HAP-1 (cell line): ENCODE data around the gene COA1.
"Not testable (repeated sequence)": the region's sequence is repeated elsewhere in the genome, so short reads cannot be mapped to it uniquely, and the experiment has no call there.

Source experiments
- DNase-seq, 2 experiments: peaks; one replicate each; pipeline ENCODE4 v3.0.0-alpha.2; 2016 to 2020; ENCODE audit warnings: low spot score in 2 of 2
- H3K27me3 ChIP-seq: fragments of 250-450 bp; sonication (Bioruptor Pico); 2 replicates; pipeline ENCODE4 v1.5.1; 2020; ENCODE audit warnings: low read depth, mild to moderate bottlenecking, moderate library complexity
- H3K36me3 ChIP-seq: fragments of 250-450 bp; sonication (Bioruptor Pico); replicated peaks from 2 replicates; pipeline ENCODE4 v1.5.1; 2020; ENCODE audit warnings: mild to moderate bottlenecking
- H3K4me1 ChIP-seq: fragments of 250-450 bp; sonication (Bioruptor Pico); 2 replicates; pipeline ENCODE4 v1.5.1; 2020; ENCODE audit warnings: mild to moderate bottlenecking
- H3K4me3 ChIP-seq: fragments of 250-450 bp; sonication (Bioruptor Pico); 2 replicates; pipeline ENCODE4 v1.5.1; 2020; ENCODE audit warnings: mild to moderate bottlenecking, moderate library complexity
- H3K9me3 ChIP-seq: fragments of 250-450 bp; sonication (Bioruptor Pico); 2 replicates; pipeline ENCODE4 v1.5.1; 2020; ENCODE audit warnings: mild to moderate bottlenecking, moderate library complexity
- in situ Hi-C: fragments of 300-500 bp; cut with MboI; formaldehyde crosslinking; loops from 3 replicates; pipeline ENCODE4 v1.14.3; 2020; ENCODE audit warnings: low sequenced_read_pairs, inconsistent platforms, mixed read lengths

Gene COA1

DNA sequence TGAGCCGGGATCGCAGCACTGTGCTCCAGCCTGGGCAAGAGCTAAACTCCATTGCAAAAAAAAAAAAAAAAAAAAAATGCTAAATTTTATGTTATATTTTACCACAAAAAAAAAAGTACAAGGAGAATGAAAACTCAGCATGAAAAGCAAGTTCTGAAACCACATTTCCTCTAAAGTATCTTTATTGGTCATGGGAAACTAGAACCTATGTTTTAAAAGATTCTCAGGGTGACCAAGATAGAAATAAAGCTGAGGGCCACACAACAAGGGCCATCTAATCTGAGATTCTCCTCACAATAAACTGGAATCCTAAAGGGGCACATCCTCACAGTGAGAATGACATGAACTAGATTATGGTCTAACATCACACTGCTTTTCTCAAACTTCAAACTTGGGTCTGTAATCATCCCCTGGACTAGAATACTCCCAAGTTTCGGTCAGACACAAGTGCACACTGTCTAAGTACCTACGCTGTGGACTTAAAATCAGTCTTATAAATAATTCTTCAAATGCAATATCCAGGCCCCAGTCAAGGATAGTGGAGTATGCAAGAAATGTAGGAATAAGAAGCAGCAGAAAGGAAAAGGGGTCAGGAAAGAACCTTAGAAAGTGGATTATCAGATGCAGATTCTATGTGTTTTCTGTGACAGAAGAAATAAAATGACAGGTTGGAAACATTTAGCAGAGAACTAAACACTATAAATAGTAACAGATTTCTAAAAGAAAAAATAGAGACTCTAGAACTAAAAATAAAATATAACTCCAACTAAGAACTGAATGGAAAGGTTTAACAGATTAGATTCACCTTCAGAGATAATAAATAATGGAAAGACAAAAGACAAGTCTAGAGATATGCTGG lies 49.9 kb downstream of the COA1 start:
- in situ Hi-C loops = no loop called here

DNA sequence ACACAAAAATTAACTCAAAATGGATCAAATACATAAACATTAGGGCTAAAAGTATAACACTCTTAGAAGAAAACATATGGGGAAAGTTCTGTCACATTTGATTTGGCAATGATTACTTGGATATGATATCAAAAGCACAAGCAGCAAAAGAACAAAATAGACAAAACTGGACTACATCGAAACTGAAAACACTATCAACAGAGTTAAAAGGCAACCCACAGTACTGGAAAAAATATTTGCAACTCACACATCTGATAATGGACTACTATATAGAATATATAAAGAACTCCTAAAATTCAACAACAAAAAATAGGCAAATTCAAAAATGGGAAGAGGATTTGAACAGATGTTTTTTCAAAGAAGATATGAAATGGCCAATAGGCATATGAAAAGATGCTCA lies 51.0 kb downstream of the COA1 start:
- Histone ChIP-seq H3K4me3 (no peak overlapping the region), H3K27me3 (no peaks in the 10 kb centered on the region), H3K9me3 (no peaks in the 10 kb centered on the region), H3K4me1 (no peaks in the 10 kb centered on the region; the same call in 1 of the 2 replicates), H3K36me3 (no peaks in the 10 kb centered on the region)
- in situ Hi-C loops = no loop called here
- no peak for DNase-seq

More for the DNA sequence above, 49.9 kb downstream of the COA1 start:
- Histone ChIP-seq H3K4me1 (no peaks in the 10 kb centered on the region), H3K27me3 (no peaks in the 10 kb centered on the region), H3K36me3 (no peaks in the 10 kb centered on the region), H3K4me3 (no peak overlapping the region), H3K9me3 (no peaks in the 10 kb centered on the region; the same call in 1 of the 2 replicates)
- no peak for DNase-seq

- no peaks in the 10 kb centered on the region for H3K9me3 ChIP-seq
- no peaks in the 10 kb centered on the region; the same call in 1 of the 2 replicates for H3K4me1 ChIP-seq
- in situ Hi-C loops = no loop called here
- H3K36me3 ChIP-seq = no peaks in the 10 kb centered on the region
- DNase-seq = no peak
- H3K4me3 ChIP-seq = no peak overlapping the region
- H3K27me3 ChIP-seq = no peaks in the 10 kb centered on the region
Measured at GRCh38 chr7:43677864-43678263, 51.5 kb downstream of the COA1 start.

DNA sequence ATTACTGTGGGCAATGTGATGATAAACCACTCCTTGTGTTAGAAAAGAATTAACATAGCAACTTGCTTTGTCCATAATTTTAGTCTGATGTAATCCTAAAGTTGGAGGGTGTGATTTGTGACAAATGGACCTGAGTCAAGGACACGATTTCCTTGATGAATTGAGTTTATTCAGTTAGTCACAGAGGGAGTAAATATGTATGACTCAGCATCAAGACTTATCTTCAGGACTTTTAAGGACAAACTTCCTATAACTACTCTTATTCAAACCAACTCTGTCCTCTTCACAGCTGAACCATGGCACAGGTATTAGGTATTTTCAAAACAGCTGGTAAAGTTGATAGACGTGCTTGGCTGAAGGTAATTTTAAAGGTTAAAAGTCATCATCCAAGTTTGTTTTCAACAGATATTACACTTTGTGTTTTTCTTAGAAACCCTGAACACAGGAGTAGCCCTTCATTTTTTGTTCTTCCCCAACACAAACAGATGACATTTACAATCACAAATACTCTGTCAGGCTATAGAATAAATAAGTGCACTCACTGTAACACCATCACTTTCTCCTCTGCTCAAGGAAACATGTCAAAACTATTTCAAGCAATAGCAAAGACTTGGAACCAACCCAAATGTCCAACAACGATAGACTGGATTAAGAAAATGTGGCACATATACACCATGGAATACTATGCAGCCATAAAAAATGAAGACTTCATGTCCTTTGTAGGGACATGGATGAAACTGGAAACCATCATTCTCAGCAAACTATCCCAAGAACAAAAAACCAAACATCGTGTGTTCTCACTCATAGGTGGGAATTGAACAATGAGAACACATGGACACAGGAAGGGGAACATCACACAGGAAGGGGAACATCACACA lies 54.5 kb downstream of the COA1 start:
- H3K27me3 ChIP-seq = no peaks in the 10 kb centered on the region
- in situ Hi-C loops = no loop called here
- H3K4me3 ChIP-seq = no peak overlapping the region
- no peak for DNase-seq
- no peaks in the 10 kb centered on the region for H3K36me3 ChIP-seq
- peaks cover 4% of the 10 kb centered on the region; the same call in 1 of the 2 replicates for H3K9me3 ChIP-seq
- H3K4me1 ChIP-seq = peaks cover 5% of the 10 kb centered on the region; the same call in 1 of the 2 replicates

DNA sequence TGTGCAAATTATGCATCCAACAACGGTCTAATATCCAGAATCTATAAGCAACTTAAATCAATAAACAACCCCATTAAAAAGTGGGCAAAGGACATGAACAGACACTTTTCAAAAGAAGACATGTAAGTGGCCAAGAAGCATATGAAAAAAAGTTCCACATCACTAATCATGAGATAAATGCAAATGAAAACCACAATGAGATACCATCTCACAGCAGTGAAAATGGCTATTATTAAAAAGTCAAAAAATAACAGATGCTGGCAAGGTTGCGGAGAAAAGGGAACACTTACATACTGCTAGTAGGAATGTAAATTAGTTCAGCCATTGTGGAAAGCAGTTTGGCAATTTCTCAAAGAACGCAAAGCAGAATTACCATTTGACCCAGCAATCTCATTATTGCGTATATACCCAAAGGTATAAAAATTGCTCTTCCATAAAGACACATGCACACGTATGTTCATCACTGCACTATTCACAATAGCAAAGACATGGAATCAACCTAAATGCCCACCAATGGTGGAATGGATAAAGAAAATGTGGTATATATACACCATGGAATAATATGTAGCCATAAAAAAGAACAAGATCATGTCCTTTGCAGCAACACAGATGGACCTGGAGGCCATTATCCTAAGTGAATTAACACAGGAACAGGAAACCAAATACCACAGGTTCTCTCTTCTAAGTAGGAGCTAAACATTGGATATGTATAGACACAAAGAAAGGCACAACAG lies 55.9 kb downstream of the COA1 start:
- H3K36me3 ChIP-seq, DNase-seq, H3K27me3 ChIP-seq, H3K9me3 ChIP-seq, H3K4me3 ChIP-seq, in situ Hi-C loops: not testable (repeated sequence)
- peaks cover 16% of the 10 kb centered on the region for H3K4me1 ChIP-seq

DNA sequence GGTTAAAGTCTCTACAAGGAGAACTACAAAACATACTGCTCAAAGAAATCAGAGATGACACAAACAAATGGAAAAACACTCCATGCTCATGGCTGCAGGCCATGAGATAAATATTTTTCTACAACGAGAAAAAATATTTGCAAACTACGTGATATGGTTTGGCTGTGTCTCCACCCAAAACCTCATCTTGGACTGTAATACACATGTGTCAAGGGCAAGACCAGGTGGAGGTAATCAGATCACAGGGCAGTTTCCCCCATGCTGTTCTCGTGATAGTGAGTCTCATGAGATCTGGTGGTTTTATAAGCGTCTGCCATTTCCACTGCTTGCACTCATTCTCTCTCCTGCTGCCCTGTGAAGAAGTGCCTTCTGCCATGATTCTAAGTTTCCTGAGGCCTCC lies 57.8 kb downstream of the COA1 start:
- Histone ChIP-seq H3K4me1 (peaks cover 32% of the 10 kb centered on the region), H3K36me3 (no peaks in the 10 kb centered on the region), H3K4me3 (no peak overlapping the region), H3K27me3 (no peaks in the 10 kb centered on the region), H3K9me3 (peaks cover 4% of the 10 kb centered on the region; the same call in 1 of the 2 replicates)
- DNase-seq = no peak
- in situ Hi-C loops = no loop called here

DNA sequence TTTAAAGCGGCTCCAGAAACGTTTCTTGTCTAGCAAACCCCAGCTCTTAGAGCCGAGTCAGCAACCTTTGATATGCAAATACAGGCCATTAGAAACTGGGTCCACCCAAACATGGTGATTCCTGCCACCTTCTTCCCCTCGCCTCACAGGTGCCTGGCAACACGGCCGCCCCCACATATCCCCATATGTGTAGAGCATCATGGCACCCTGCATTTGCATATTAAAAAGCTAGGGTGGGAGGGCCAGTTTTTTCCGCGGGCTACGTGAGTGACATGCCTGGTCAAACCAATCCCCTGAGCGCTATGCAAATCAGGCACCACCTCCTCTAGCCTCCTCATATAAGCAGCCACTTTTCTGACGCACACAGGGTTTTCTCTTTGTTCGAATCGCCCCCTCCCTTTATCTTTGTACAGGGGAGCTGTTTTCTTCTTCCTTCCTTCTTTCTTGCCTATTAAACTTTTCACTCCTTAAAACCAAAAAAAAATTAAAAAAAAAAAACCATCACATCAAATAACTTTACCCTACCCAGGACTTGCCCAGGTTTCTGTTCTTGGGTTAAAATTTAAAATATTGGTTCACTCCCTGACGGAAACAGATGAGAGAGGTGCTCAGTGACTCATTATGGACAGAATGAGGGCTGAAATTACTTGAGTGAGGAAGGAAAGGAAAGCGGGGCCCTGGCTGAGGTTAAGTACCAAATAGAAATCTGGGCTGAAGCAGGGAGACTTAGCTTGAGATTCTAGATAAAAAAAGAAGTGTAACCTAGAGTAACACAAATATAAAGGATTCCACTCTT lies 59.8 kb downstream of the COA1 start:
- Histone ChIP-seq H3K27me3 (no peaks in the 10 kb centered on the region), H3K4me3 (peak overlapping the region; percentile 9; the same call in 1 of the 2 replicates), H3K36me3 (no peaks in the 10 kb centered on the region), H3K4me1 (peaks cover 32% of the 10 kb centered on the region), H3K9me3 (peaks cover 4% of the 10 kb centered on the region; the same call in 1 of the 2 replicates)
- peak; percentile 69 to 87 for DNase-seq
- in situ Hi-C loops = no loop called here

DNA sequence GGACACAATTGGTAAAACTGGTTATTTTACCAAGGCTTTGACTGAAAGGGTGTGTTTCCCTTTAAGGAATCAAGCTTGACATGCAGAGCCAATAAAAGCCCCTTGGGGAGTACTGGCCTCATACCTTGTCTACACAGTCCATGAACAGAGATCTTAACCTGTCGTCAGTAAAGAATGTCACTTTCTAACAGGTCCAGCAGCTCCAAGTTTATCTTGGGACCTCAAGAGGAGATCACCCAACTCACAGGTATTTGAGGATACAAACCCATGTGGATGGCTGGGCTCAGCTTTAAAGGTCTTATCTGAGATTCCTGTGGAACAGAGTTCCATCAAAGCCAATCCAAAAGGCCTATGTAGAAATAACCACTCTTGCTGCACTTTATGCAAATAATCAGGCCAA lies 61.3 kb downstream of the COA1 start:
- peaks cover 4% of the 10 kb centered on the region; the same call in 1 of the 2 replicates for H3K9me3 ChIP-seq

GRCh38 chr7:43666938-43667337 lies 62.4 kb downstream of the COA1 start:
- H3K36me3 ChIP-seq = no peaks in the 10 kb centered on the region
- in situ Hi-C loops = no loop called here
- no peaks in the 10 kb centered on the region for H3K27me3 ChIP-seq
- DNase-seq = no peak
- no peaks in the 10 kb centered on the region for H3K9me3 ChIP-seq
- no peak overlapping the region for H3K4me3 ChIP-seq
- H3K4me1 ChIP-seq = peaks cover 32% of the 10 kb centered on the region

More for the DNA sequence above, 61.3 kb downstream of the COA1 start:
- in situ Hi-C loops = no loop called here
- no peaks in the 10 kb centered on the region for H3K36me3 ChIP-seq
- H3K27me3 ChIP-seq = no peaks in the 10 kb centered on the region
- peaks cover 32% of the 10 kb centered on the region for H3K4me1 ChIP-seq
- DNase-seq = no peak
- H3K4me3 ChIP-seq = no peak overlapping the region

GRCh38 chr7:43664681-43665080 lies 64.6 kb downstream of the COA1 start:
- in situ Hi-C loops = no loop called here
- H3K4me1 ChIP-seq = peaks cover 35% of the 10 kb centered on the region
- no peak overlapping the region for H3K4me3 ChIP-seq
- no peaks in the 10 kb centered on the region for H3K9me3 ChIP-seq
- H3K36me3 ChIP-seq = no peaks in the 10 kb centered on the region
- H3K27me3 ChIP-seq = no peaks in the 10 kb centered on the region
- no peak for DNase-seq

- in situ Hi-C loops = no loop called here
- H3K9me3 ChIP-seq = no peaks in the 10 kb centered on the region
- no peak for DNase-seq
- H3K27me3 ChIP-seq = no peaks in the 10 kb centered on the region
- peaks cover 27% of the 10 kb centered on the region for H3K4me1 ChIP-seq
- H3K4me3 ChIP-seq = no peak overlapping the region
- no peaks in the 10 kb centered on the region; the same call in 1 of the 2 replicates for H3K36me3 ChIP-seq
Measured at GRCh38 chr7:43660141-43660540, 69.2 kb downstream of the COA1 start.

GRCh38 chr7:43659549-43659896 lies 69.8 kb downstream of the COA1 start:
- no peak for DNase-seq
- Histone ChIP-seq H3K27me3 (no peaks in the 10 kb centered on the region), H3K36me3 (no peaks in the 10 kb centered on the region; the same call in 1 of the 2 replicates), H3K4me3 (no peak overlapping the region), H3K4me1 (peaks cover 27% of the 10 kb centered on the region), H3K9me3 (no peaks in the 10 kb centered on the region)
- in situ Hi-C loops = no loop called here
